Transverse colon (tissue), 3 donors: Measurements from ENCODE around the gene PRKCQ.

ENCODE experiments used
- POLR2A ChIP-seq: fragments of 450-650 bp; IDR thresholded peaks from one replicate; pipeline ENCODE4 v1.6.1; 2016; ENCODE audit warnings: antibody characterized with exemption, mild to moderate bottlenecking, moderate library complexity
- TF ChIP-seq, protein P1 (sequence below), 5 experiments: fragments of 200-600 bp in 3 of 5; fragments of 450-650 bp in 2 of 5; sonication (generic) in 3 of 5; IDR thresholded peaks; 1 replicate in 2 of 5; 2 replicates in 3 of 5; pipeline ENCODE4 v1.5.1; 2016 to 2017; ENCODE audit warnings: antibody characterized with exemption in 5 of 5, inconsistent platforms in 3 of 5, mild to moderate bottlenecking in 2 of 5, moderate library complexity in 1 of 5

DNA sequence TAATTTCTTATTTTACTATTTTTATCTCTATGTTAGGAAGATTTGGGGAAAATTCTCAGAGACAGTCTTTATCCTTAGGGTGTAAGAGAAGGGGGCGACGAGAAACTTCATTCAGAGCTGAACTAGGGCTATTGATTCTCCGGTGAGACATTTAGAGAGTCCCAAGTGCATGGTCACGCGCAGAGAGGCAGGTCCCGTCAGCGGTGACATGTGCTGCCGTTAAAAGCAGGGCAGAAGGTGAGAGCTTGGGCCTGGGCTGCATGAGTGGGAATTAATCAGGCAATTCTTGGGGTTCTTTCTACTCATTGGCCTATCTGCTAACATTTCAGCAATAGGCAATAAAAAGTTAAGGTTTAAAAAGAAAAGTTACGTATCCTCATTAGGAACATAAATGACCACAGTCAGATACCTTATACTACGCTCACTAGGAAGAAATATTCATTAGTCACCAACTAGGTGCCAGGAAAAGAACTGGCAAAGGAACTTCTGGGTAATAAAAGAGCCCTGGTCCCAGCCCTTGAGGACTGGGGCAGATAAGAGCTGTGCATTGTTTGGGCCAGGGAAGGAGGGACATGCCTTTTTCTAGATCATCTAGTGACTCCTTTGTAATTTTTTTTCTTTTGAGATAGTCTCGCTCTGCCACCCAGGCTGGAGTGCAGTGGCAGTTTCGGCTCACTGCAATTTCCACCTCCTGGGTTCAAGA lies 21.2 kb downstream of the PRKCQ start:
- TF ChIP-seq, protein P1, sequence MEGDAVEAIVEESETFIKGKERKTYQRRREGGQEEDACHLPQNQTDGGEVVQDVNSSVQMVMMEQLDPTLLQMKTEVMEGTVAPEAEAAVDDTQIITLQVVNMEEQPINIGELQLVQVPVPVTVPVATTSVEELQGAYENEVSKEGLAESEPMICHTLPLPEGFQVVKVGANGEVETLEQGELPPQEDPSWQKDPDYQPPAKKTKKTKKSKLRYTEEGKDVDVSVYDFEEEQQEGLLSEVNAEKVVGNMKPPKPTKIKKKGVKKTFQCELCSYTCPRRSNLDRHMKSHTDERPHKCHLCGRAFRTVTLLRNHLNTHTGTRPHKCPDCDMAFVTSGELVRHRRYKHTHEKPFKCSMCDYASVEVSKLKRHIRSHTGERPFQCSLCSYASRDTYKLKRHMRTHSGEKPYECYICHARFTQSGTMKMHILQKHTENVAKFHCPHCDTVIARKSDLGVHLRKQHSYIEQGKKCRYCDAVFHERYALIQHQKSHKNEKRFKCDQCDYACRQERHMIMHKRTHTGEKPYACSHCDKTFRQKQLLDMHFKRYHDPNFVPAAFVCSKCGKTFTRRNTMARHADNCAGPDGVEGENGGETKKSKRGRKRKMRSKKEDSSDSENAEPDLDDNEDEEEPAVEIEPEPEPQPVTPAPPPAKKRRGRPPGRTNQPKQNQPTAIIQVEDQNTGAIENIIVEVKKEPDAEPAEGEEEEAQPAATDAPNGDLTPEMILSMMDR (IDR thresholded peaks at IDR 0.05): no peak
- TF ChIP-seq POLR2A: no peak
